ENCODE results near the gene SRPK3.

SRPK3 gene

DNA sequence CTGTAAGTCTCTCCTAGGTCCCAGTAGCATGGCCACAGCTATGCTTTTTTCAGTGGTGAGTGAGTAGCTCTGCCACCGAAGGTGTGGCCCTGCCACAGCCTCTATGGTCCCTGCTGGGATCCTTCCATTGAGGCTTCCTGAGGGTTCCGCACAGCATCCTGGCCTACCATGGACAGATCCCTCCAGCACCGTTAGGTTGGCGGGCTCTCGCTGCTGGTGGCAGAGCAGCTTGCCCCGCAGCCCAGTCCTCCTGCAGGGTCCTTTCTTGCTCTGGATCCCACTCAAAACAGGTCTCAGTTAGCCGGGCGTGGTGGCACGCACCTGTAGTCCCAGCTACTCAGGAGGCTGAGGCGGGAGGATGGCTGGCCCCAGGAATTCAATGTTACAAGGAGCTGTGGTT, 51.9 kb downstream of the SRPK3 start:
- no peak overlapping the region for H3K4me3 ChIP-seq (ENCODE audit: control insufficient read depth, low read depth, low read length)
- TF ChIP-seq, protein P1, sequence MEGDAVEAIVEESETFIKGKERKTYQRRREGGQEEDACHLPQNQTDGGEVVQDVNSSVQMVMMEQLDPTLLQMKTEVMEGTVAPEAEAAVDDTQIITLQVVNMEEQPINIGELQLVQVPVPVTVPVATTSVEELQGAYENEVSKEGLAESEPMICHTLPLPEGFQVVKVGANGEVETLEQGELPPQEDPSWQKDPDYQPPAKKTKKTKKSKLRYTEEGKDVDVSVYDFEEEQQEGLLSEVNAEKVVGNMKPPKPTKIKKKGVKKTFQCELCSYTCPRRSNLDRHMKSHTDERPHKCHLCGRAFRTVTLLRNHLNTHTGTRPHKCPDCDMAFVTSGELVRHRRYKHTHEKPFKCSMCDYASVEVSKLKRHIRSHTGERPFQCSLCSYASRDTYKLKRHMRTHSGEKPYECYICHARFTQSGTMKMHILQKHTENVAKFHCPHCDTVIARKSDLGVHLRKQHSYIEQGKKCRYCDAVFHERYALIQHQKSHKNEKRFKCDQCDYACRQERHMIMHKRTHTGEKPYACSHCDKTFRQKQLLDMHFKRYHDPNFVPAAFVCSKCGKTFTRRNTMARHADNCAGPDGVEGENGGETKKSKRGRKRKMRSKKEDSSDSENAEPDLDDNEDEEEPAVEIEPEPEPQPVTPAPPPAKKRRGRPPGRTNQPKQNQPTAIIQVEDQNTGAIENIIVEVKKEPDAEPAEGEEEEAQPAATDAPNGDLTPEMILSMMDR (conservative IDR thresholded peaks at IDR 0.05; ENCODE audit: control insufficient read depth, insufficient read depth, low read depth, low read length), result no peak
- no peak for DNase-seq (ENCODE audit: low read depth)

Data from fibroblast of mammary gland (primary cell).